ENCODE measurements around the gene CDKAL1.

Gene CDKAL1

DNA sequence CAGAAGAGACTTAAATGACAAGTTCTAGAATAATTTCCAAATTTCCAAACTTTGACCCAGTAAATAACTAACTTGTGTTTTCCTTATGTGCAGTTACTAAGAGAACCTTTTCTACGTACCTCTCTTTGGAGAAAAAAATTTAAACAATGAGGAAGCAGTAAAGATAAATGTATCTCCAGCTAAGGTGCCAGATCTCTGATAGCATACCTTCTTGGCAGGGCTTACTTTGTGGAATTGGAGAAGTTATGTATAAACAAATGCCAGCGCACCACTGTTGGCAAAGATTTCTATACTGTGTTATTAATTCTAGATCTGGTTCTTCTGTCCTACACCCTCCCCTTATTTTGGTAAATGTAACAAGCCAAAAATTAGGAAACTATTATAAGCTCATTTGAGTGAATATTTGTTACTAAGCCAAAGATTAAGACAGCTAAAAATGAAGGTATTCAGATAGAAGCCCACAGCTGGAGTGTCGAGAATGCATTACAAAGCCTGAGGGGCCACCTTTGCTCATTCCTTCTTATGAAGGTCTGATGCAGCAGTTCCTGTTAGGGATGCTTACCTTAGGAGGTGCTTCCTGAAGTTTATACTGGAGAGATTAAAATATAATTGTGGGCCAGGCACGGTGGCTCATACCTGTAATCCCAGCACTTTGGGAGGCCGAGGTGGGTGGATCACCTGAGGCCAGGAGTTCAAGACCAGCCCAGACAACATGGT is 686.2 kb downstream of the CDKAL1 start:
- no peak for DNase-seq (ENCODE audit: low spot score)
- H3K4me3 ChIP-seq, result no peak overlapping the region
- TF ChIP-seq, protein P1, sequence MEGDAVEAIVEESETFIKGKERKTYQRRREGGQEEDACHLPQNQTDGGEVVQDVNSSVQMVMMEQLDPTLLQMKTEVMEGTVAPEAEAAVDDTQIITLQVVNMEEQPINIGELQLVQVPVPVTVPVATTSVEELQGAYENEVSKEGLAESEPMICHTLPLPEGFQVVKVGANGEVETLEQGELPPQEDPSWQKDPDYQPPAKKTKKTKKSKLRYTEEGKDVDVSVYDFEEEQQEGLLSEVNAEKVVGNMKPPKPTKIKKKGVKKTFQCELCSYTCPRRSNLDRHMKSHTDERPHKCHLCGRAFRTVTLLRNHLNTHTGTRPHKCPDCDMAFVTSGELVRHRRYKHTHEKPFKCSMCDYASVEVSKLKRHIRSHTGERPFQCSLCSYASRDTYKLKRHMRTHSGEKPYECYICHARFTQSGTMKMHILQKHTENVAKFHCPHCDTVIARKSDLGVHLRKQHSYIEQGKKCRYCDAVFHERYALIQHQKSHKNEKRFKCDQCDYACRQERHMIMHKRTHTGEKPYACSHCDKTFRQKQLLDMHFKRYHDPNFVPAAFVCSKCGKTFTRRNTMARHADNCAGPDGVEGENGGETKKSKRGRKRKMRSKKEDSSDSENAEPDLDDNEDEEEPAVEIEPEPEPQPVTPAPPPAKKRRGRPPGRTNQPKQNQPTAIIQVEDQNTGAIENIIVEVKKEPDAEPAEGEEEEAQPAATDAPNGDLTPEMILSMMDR (IDR thresholded peaks at IDR 0.05), result no peak
- no peak overlapping the region for H3K27ac ChIP-seq

DNA sequence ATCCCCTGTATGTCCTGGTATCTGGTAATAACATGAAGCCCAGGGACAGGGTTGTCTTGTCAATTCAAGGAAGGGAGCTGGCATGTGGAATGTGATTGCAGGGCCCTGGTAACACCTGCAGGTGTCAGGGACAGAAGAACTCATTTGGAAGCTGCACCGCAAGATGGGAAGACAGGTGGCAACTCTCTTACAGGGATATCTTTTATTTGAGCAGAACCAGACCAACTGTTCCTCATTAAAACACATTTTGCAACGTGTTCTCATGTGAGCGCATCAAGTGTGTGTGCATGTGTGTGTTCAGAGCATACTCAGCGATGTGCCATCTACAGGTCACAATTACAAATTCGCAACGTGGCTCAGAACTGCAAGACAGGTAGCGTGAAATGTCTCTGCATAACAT is 688.4 kb downstream of the CDKAL1 start:
- TF ChIP-seq, protein P1 (IDR thresholded peaks at IDR 0.05), result no peak
- no peak for DNase-seq (ENCODE audit: low spot score)
- Histone ChIP-seq H3K27ac (no peak overlapping the region), H3K4me3 (no peak overlapping the region)

DNA sequence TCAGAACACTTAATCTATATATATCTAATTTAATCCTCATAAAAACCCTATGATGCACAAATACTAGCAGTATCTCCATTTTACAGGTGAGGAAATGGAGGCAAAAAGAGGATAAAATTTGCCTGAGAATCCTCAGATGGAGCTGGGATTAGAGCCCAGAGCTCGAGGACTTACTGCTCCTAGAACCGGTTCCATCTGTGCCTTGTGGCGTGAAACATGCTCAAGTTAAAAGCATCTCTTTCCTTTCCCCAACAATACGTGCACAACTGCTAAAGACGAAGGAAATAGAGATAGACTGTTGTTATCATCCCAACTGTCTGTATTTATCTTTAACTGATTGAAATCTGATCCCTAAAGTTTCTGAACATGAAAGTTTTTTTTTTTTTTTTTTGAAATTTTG is 691.7 kb downstream of the CDKAL1 start:
- DNase-seq (ENCODE audit: low spot score), result no peak
- Histone ChIP-seq H3K4me3 (no peak overlapping the region), H3K27ac (no peak overlapping the region)
- TF ChIP-seq, protein P1 (IDR thresholded peaks at IDR 0.05), result no peak

DNA sequence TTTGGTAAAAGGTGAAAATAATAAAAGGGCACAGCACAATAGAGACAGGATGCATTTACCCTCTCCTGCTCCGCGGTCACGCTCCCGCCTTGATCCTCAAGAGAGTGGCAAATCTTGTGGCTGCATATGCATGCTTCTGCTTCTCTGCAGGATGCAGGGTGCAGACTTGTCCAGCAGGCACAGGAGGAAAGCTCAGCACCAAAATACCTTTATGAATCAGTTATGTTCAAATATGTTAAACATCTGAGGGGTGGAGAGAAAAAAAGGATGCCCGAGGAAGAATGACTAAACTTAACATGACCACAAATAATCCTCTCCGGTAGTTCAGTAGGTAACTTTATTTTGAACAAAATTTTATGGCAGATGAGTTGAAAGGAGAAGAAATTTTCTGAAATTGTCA is 693.2 kb downstream of the CDKAL1 start:
- TF ChIP-seq, protein P1 (IDR thresholded peaks at IDR 0.05), result no peak
- DNase-seq (ENCODE audit: low spot score), result no peak
- Histone ChIP-seq H3K4me3 (no peak overlapping the region), H3K27ac (no peak overlapping the region)

DNA sequence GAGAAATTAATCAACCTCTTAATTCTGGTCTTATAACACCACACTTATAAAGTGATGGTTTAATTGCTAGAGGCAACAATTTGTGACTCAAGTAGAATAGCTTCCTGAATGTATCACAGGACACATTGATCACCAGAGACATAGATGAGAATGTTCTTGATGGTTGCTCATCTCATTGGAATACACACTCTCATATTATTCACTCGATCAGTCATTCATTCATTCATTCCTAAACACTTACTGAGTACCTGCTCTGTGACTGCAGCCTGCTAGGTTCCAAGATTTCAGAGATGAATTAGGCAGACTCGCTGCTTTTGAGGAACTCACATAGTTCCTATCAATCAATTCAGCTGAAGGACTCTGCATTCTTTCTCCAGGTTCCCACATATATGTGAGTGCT is 694.2 kb downstream of the CDKAL1 start:
- TF ChIP-seq, protein P1 (IDR thresholded peaks at IDR 0.05), result no peak

DNA sequence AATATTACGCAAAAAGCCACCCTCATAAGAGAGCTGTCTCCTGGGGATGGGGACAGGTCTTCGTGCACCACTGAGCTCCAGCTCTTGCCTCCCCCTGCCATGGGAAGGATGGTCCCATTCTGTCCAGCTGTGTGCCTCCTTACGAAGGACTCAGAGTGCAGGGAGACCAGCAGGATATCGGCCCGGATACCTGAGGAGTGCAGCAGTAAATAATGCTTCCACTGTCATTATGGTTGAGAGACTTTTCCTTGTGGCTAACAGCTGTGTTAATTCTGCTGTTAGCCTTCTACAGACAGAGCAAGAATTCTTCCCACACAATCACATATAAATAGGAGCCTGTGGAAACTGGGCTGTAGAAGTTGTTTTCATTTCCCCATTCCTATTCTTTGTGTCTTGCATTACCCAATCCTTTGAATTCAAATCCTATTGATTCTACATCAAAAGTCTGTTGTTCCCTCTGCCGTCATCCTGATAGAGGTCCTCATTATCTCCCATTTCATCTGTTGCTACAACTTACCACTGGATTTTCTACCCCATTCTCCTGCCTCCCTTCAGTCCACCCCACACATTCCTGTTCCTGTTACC is 694.7 kb downstream of the CDKAL1 start:
- Histone ChIP-seq H3K27ac (no peak overlapping the region), H3K4me3 (no peak overlapping the region)
- TF ChIP-seq, protein P1 (IDR thresholded peaks at IDR 0.05), result no peak
- no peak for DNase-seq (ENCODE audit: low spot score)

More for the DNA sequence above, 694.2 kb downstream of the CDKAL1 start:
- Histone ChIP-seq H3K27ac (no peak overlapping the region), H3K4me3 (no peak overlapping the region)
- no peak for DNase-seq (ENCODE audit: low spot score)

DNA sequence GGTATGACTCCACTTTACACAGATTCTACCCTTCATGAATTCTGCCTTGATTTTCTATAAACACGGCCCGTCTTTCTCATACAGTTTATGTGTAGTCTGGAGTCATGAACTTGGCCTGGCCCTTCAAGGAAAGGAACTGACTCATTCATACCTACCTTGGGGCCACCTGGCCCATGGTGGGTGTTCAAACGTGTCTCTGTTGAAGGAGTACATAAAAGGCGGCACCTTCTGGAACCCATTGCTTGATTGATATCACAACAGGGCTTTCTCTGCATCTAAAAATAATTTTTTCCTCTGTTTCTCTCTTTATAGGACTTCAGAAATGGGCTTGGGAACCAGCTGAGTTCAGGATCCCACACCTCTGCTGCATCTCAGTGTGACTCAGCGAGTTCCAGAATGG is 696.3 kb downstream of the CDKAL1 start:
- no peak overlapping the region for H3K4me3 ChIP-seq
- DNase-seq (ENCODE audit: low spot score), result no peak
- no peak overlapping the region for H3K27ac ChIP-seq
- TF ChIP-seq, protein P1 (IDR thresholded peaks at IDR 0.05), result no peak

Measured in coronary artery (tissue), 2 donors.